HG02943 (cell line): Measurements from ENCODE around the gene TRDMT1.
"Not testable (repeated sequence)": the region's sequence is repeated elsewhere in the genome, so short reads cannot be mapped to it uniquely, and the experiment has no call there.

Experiments
- ATAC-seq: cut with Tn5 transposase; IDR thresholded peaks from one replicate; pipeline ENCODE4 v1.9.1; 2021; ENCODE audit warnings: mild to moderate bottlenecking, low read depth, moderate library complexity; ENCODE audit not compliant: unreplicated experiment

TRDMT1 gene

DNA sequence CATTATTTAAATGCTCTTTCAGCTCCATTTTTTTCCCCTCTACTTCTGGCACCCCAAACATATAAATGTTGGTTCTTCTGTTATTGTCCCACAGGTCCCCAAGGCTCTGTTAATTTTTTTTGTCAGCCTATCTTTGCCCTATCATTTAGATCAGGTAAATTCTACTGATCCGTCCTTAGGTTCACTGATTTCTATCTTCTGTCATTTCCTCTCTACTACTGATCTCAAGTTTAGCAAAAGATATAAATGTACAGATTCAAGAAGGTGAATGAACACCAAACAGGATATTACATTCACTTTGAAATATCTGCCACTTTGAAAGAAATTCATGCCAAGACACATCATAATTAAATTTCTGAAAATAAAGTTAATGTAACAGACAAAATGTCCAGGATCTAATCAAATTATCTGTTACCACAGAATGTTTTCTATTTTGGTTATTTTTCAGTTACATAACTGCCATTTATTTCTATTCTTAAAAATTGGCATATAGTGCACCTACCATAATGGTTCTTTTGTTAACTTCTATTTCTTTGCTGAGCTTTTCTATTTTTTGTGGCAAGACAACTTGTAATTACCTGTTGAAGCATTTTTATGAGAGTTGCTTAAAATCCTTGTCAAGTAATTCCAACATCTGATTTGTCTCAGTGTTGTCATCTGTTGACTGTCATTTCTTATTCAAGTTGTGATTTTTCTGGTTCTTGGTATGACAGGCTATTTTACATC, 59.8 kb downstream of the TRDMT1 start:
- ATAC-seq, result no peak

DNA sequence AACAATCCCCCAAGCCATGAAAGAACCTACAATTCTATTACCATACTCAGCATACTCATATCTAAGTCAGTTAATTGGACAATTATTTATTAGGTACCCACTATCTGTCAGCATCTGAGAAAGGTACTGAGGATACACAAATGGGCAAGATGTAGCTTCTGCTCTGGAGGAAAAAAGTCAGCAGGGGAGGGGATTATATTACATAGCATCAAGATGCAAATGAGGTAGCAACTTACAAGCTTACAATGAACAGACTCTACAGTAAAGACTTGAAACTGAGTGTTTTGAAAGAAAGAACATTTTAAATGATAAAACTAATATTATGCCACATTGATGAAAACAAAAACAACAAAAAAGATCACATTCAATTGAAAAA, 61.1 kb downstream of the TRDMT1 start:
- no peak for ATAC-seq

DNA sequence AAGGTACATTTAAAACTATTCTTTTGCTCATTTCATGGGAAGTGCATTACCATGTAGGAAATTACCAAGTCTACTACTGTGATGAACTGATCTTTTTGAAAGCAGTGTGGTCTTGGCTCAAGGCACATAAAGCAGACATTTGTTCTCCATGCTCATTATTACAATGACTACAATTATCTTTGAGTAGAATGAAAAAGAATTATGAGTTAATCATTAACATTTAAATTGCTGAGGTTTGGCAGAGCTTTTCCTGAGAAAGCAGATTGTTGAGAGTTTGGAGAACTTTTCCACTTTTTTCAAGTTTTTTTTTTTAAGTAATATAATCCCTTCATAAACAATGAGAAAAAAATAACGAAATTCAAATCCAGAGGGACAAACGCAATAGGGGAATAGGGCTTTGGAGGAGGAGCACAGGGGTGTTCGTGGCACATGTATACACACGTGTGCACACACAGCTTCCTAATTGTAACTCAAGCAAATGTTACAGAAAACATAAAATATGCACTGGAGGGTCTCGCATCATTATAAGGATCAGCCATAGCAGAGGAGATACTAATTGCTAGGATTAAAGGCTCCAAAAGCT, 62.9 kb downstream of the TRDMT1 start:
- no peak for ATAC-seq

DNA sequence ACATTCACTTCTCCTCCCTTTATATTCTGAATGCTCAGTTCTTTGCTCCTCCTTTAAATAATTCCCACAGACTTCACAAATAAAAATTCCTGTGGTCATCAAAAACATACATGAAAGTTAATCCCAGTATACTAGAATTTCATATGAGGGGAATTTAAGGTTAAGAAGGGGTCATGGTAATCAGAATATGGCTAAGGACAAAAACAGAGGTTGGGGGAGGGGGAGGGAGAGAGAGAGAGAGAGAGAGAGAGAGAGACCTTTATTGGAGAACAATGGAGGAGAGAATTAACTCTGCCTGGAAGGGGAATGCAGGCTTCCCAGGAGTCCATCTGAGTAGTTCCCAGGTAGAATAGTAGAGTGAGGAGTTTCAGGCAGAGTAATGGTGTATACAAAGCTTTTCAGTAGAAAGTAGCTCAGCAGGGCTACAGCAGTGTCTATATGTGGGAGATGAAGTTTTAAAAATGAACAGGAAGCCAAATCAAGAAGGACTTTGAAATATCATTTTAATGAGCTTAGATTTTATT, 66.7 kb downstream of the TRDMT1 start:
- no peak for ATAC-seq

DNA sequence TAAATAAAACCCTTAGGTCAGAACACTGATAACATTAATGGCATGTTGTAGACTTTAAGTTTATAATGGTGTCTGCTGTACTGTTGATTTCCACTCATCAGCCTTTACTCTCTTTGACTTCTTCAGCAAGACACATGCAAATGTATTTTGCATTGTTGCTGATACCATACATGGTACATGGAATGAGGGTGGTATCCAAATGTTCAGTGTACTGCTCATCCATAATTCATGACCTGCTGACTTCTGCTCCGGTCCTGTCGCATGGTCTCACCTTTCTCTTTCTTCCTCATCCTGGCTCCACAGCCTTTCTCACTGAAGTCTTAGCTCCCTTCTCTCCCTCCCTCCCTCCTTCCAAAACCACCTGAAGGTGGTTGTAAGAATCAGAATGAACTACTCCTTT, 67.2 kb downstream of the TRDMT1 start:
- ATAC-seq, result no peak

DNA sequence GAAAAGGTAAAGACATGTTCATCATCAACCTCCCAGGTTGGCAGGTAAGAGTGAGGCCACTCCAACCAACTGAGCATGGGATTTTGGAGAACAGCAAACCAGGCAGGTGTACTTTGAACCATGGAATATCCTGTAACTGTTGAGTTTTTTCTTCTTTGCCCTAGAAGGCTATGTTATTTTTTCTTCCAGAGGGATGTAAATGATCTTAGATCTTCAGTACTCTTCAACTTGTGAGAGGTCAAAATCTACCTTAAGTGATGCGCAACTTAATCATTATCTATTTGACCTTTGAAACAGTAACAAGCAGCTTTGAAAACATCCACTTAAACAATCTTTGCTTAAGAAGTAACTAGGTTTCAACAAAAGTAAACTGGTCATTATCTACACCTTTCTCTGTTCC, 71.7 kb downstream of the TRDMT1 start, which contains the start of gene CUBN:
TSS of gene CUBN (minus strand) at position 71 of the 400 bp plus-strand sequence. CDS start at position 25, 46 bp downstream.
- ATAC-seq, result no peak

DNA sequence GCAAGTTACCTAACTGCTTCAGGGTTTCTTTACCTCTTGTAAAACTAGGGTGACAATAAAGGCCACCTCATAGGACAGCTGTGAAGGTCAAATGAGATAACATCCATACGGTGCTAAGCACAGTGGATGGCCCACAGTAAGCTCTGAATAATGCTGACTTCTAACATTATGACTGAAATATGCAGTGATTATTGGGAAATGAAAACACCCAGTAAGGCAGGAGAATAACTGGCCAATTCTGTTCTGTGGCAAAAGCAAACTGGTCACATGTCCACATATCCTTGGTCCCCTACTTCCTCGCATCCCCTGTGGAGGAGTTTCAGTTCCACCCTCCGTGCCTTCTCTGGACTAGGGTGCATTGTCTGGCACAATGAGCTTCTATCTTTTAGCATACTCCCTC, 73.2 kb downstream of the TRDMT1 start:
- no peak for ATAC-seq

DNA sequence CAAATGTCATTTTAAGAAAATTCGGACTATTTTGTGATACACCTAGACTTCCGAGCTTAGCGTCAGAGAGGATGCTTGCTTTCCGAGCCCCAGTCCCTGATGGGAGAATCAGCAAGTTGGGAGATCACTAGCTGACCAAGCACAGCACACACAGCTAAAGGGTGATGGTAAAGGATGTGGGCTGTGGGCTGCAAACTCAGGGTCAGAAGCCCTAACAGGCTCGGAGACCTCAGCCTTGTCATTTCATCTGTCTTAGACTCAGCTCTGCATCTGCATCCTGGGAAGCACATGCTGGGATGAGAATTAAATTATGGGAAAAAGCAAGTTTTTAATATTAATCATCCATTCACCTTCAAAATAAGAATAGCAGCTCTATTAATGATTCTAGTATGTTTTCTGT, 75.1 kb downstream of the TRDMT1 start:
- no peak for ATAC-seq

DNA sequence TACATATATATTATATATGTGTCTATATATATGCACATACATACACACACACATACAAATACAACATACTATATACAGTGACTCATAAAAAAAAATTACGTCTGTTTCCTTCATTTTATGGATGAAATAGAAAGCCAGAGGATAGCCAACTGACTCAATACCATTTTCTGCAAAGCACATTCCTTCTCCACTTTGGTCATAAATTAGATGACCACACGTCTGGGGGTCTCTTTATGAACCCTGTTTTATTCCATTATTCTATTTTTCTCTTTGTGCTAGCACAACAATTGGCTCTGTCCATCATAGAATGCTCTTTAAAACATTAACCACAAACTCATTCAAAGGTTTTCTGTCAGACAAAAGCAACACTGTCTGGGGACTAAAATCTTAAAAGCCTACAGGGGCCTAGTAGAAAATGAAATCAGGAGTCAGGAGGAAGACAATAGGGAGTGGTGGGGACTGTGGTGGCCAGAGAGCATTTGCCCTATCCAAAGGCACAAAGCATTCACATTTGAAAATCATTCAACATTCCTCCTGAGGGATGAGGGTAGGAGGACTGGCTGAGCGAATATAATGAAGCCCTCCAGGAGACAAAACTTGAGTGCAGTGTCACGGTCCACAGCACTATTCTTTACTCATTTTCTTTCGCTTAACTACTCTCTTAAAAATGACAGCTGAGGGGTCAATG, 76.1 kb downstream of the TRDMT1 start:
- no peak for ATAC-seq

DNA sequence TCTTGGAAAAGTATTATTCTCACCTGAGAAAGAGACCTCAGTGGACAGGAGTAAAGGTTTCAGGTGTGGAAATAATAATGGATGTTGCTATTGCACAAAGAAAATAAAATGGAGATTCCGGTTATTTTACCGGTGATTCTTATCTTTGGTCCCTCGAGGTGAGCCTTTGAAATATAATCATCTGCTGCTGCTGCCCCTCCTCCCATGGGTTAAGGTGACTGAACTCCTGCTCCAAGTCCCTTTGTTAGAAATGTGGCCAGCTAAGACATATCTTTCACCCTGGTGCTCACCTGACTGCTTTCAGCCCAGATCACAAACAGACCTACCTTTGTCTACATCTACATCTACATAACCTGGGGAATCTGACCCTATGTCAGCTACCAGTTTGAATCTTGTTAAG, 77.5 kb downstream of the TRDMT1 start:
- no peak for ATAC-seq

DNA sequence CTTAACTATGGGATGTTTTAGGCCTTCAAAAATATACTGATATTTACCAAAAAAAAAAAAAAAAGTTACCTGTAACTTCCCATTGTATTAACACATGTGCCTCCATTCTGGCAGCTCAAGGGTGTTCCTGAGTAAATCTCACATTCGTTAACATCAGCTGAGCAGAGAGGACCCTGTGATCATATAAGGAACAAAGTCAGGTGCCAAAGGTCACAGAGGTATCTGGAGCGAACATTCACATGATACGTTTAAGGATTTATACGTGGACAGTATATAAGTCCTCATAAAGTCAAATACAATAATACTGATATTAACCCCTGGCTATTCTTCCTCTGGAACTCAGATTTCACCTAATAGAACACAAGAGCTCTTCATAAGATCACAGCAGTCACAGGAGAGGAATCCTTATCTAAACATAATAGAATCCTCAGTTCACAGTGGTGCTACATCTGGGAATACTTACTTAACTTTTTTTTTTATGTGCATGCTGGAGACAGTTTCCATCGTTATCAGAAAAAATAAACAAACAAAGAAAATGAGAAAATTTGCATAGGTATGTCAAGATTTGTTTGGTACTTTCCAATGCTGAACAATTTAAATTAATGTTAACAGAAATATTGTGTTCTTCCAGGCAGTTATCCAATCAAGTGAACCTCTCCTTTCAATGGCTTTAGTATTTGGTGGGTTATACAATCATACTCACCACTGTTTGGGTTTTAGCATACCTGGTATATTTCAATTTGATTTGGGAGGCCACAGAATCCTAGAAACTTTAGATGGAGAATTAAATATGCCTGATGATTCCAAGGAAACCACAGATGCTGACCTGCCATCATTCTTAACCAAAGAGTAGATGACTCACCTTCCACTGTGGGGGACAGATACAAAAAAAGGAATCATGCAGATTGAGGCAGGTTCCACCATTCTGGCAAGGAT, 78.5 kb downstream of the TRDMT1 start:
- ATAC-seq, result no peak

DNA sequence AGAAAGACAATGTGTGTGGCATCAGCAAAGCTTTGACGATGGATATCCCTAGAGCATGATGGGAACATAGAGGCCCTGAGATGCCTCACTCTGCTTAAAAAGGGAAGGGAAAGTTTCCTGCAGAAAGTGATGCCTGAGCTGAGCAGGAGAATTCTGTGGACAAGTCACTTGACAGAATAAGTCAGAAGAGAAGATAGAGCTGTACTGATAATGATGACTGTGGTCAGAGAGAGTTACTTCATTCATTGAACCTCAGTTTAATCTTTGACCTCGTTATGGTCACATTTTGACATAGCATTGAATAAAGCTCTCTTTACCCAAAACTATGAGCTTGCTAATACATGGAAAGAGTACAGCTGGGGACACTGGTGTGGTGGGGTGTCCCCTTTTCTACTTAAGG, 79.4 kb downstream of the TRDMT1 start:
- no peak for ATAC-seq

DNA sequence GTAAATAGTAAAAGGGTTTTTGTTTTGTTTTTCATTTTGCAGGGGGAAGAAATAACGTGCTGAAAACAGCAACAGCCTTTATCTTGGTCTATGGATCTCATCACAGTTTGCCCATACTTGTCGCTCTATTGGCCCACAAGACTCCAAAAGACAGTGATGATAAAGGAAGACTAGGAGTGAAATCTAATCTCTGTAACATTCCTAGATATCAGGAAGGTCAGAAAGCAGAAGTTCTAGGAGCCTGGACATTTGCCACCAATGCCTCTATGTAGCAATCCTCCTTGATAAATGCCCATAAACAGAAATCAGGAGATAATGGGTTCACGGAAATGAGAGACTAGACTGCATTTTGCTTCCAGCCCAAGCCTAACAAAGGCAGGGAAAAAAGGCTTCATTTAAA, 80.8 kb downstream of the TRDMT1 start:
- ATAC-seq, result no peak

DNA sequence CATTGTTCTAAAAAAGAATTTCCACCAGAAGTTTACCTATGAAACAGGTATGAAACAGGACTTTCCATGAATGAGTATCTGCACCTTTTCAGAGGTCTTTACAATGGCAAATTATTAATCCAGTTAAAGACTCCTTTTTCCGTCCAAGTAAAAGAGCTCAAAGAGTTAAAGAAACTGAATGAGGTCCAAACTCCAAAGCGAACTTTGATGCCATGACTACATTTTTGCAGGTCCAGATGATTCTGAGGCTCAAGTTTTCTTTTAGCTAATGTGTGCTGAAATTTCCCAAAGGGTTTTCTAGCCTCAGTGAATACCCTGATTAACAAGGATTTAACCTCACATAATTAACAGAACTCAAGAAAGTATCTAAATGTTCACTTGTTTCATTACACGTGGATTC, 81.6 kb downstream of the TRDMT1 start:
- ATAC-seq, result no peak

DNA sequence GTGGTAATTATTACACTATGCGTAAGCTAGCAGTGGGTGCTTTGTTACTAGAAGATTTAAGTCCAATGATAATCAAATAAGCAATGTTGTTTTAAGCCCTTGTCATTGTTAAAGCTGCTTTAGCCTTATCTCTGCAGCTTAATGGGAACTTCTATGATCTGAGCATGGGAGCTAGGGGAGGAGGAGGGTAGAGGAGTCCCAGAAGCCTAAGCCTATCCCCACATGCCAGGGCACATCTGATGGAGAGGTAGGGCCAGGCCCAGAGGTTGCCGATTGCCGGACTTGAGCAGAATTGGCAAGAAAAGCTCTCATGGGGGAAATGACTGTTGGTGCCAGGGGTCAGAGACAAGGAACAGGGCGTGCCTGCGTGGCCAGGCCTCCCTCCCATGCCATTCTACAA, 85.3 kb downstream of the TRDMT1 start:
- no peak for ATAC-seq

DNA sequence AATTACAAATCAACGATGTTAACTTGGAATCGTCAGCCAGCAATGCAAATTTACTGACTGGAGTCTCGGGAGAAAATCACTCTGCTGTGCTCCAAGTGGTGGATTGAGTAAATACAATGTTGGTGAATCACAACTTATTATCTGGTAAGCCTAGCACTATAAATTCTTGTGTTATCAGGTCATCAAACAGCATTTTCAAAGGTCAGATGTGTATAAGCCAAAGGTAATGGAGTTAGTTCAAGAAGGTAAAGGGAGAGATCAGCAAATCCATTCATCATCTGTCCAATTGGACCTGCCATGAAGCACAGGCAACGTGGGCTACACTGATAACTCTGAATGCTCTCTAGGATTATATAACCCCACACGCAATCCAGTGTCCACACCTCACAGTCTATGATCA, 85.8 kb downstream of the TRDMT1 start:
- no peak for ATAC-seq

DNA sequence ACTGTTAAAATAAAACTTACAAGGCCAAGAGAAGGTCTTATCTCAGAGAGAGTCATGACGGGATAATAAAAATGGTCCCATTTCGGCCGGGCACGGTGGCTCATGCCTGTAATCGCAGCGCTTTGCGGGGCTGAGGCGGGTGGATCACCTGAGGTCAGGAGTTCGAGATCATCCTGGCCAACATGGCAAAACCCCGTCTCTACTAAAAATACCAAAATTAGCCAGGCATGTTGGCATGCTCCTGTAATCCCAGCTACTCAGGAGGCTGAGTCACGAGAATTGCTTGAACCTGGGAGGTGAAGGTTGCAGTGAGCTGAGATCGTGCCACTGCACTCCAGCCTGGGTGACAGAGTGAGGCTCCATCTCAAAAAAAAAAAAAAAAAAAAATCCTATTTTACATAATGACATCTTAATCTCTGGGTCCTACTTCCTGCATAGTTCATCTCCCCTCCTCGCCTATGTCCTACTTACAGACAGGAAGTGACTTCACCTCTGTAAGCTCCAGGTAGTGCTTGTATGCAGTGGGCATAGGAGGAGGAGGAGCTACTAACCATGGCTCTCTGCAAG, 86.5 kb downstream of the TRDMT1 start:
- not testable (repeated sequence) for ATAC-seq

DNA sequence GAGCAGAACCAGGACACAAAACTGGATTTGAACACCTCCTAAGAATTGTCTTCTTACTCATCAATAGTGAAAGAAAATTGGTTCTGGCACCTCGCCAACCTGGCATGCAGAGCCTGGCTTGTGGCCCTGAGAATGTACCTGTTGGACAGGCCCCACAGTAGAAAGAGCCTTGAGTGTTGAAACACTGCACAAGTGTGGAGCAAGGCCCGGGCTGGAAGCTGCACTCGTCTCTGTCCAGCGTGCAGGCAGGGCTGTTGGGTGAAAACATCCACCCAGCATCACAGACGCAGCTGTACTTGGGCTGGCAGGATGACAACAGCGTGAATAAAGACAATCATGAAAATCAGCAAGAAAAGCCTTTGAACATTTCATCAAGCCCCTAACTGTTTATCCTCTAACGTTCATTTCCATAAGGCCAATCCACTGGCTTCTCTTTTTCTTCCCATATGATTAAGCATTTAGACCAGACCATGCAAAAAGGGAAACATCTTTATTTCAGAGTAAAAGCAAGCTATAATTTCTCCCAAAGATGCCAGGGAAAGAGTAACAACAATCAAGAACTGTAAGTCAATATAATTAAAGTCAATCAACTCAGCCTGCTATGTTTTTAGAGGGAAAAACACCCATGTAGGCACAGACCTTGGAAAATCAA, 87.5 kb downstream of the TRDMT1 start:
- no peak for ATAC-seq

DNA sequence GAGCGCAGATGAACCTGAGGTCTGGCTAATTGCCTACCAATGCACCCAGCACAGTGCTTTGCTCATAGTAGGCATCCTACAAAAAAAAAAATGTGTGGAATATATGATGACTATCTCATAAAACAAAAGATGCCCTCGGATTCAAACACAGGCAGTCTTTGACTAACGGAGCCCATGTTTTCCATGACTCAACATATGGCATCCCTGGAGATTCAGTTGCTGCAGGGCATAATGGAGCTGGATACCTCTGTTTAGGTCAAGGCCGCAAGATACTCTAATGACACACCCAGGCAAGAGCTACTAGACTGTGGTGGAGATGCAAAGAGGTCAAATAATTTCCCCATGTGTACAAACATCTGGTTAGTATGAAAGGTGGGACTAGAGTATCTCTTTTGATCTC, 88.1 kb downstream of the TRDMT1 start:
- ATAC-seq, result no peak

DNA sequence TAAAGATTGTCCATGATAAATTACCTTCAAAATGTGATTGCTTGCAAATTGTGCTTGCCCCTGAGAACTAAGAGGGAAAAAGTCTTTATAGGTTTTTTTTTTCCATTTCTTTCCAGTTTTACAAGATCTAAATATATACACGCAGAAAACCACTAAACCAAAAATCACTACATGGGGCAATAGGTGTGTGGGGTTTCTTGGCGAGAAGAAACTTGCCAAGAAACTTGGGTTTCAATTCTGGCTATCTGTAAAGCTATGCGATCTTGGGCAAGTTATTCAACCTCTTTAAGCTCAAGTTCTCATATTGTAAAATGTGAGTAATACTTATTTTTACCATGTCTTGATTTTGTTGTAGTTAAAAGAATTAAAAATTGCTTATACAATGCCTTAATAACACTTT, 88.9 kb downstream of the TRDMT1 start:
- ATAC-seq, result no peak
